Stimulated activated CD4-positive, alpha-beta T cell treated with anti-CD3 and anti-CD28 coated beads, Interleukin-15, amount 100 ng/mL, for 1 hour (primary cell): ENCODE measurements around the gene DRGX.

Experiments used
- DNase-seq, 2 donors: peaks; one replicate each; pipeline ENCODE4 v3.0.0-alpha.2; 2020; ENCODE audit warnings: low read depth in 1 of 2, low spot score in 1 of 2

DRGX gene

GRCh38 chr10:49348593-49348992, 47.3 kb downstream of the DRGX start:
- no peak for DNase-seq

DNA sequence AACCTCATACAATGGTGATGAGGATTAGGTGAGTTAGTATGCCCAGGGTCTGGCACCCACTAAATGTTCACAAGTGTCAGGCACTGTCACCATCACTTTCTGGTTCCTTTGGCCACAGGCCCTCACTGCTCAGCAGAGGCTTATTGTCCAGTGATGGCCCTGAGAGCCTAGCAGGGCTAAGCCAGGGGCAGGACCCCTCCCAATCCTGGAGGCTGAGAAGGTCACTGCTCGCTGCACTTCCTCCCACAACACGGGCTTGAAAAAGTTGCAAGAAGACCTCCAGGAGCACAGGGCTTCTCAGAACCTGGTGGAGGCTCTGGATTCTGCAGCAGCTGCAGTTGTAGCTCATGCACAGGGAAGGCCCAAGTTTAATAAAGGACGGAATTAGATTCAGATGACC, 48.1 kb downstream of the DRGX start:
- DNase-seq, result no peak

- no peak for DNase-seq
Observed at GRCh38 chr10:49347342-49347741, 48.5 kb downstream of the DRGX start.

GRCh38 chr10:49344840-49345239, 51.0 kb downstream of the DRGX start:
- no peak for DNase-seq

DNA sequence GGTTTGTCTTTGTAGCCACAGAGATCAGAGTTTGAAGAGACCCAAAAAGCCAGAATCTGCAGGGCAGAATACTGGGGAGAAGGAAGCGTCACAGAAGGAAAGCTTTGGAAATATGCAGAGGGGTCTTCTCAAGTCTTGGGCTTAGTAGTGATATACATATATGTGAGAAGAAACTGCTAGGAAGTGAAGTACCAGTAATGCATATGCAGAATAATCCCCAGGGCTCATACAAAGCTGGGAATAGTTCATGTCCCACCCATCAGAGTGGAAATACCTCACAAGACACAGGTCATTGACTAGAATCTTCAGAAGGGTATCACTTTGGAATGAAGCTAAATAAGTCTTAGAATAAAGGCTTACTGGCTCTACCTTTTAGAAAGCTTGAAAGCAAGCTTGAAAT, 57.3 kb downstream of the DRGX start:
- no peak for DNase-seq

- no peak for DNase-seq
Observed at GRCh38 chr10:49335364-49335972, 60.4 kb downstream of the DRGX start.

GRCh38 chr10:49334964-49335363, 60.9 kb downstream of the DRGX start:
- no peak for DNase-seq

DNA sequence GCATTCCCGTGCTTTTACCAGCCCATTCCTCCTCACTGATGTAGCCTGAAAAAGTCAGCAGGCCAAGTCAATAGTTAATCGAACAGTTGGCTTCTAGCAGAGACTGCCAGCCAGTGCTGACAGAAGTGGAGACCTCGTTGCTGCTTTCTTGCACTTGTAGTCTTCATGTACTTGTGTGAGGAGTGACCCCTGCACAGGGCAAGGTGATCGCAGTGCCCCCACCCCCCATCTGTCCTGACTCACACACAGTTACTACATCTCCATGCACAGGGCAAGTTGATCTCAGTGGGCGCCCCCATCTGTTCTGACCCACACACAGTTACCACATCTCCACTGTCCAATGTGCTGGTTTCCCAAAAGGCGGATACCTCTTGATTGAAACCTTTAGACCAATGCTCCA, 62.7 kb downstream of the DRGX start:
- DNase-seq, result no peak

DNA sequence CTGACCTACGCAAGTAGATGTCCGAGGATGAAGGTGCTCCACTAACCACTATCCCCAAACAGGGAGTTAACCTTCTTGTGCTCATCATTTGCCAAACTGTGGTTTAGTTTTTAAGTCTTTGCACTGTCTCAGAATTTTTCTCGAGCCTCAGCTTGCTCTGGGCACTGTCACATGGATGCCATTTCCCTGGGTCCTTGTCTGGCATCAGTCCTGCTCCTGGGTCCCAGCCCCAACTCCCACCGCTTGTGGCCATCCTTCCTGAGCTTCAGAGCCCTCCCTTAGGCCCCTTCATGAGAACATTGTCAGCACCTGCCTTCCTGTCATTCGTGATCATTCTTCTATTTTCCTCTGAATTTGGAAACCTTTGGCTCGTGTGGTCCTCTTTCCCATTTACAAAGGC, 63.1 kb downstream of the DRGX start:
- DNase-seq, result no peak

DNA sequence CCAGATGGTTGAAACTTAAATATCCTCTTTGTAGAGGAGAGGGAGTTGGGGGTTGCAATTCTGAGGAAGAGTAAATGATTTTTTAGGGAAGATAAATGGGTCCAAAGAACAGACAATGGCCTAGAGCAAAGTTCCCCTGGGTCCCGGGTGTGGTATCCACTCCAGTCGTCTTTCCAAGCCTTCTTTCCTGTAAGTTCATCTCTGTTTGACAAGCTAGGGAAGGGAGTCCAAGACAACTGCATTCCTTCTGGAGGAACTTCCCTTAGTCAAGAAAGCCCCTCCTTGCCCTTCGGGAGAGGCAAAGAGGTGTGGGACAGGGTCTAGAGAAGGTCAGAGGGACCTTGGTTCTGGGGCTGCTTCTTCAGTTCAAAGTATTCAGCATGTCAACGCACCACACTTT, 63.6 kb downstream of the DRGX start:
- DNase-seq, result no peak

GRCh38 chr10:49331431-49331830, 64.5 kb downstream of the DRGX start:
- no peak for DNase-seq

GRCh38 chr10:49330127-49330665, 65.7 kb downstream of the DRGX start:
- DNase-seq, result no peak

DNA sequence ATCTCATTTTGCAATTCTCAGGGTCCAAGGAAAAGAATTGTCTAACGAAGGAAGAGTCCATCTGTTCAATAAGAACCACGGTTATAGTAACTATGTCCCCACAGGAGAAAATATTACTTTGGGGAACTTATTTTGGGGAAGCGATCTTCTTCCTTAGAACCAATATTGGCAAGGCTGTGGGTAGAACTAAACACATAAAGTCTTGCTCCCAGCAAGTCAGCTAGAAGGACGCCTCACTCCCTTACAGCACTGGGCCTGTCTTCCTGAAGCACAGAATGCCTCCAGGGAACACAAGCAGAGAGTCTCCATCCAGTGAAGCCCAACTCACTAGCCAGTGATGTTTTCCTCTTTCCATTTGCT, 66.8 kb downstream of the DRGX start:
- no peak for DNase-seq

GRCh38 chr10:49328401-49329145, 67.3 kb downstream of the DRGX start:
- DNase-seq, result no peak

- no peak for DNase-seq
Observed at GRCh38 chr10:49327036-49327813, 68.7 kb downstream of the DRGX start.

DNA sequence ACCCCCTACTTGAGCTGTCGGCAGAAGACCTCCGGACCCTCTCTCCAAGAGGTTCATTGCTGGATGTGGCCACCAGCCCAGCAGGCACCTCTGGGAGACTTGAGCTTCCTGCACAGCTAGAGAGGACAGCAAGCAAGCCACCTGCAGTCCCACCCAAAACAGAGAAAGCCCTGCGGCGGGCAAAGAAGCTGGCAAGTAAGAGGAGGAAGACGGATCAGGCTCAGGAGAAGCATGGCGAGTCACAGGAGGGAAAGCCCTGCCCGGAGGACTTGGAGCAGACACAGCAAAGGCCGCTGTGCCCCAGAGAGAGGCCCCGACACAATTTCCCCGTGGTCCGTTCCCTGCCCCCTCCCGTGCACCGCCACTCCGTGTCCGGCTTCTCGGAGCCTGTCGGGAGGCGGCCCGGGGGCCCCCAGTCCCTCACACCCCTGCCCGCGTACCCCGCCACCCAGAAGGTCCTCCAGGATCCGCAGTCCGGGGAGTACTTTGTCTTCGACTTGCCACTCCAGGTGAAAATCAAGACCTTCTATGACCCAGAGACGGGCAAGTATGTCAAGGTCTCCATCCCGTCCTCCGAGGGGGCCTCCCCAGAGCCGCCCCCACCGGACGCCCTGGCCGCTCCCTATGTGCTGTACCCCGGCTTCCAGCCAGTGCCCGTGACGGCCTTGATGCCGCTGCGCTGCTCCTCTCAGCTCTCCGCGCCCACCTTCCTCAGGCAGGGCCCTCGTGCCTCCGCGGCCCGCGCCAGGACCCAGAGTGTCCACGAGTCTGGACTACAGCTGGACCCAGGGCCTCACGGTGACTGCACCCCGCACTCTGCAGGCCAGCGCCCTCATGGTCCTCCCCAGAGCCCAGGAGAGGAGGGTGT, 69.7 kb downstream of the DRGX start:
- no peak for DNase-seq

- DNase-seq, result no peak
Observed at GRCh38 chr10:49325131-49325915, 70.6 kb downstream of the DRGX start.

- no peak for DNase-seq
Observed at GRCh38 chr10:49324711-49325110, 71.2 kb downstream of the DRGX start.

DNA sequence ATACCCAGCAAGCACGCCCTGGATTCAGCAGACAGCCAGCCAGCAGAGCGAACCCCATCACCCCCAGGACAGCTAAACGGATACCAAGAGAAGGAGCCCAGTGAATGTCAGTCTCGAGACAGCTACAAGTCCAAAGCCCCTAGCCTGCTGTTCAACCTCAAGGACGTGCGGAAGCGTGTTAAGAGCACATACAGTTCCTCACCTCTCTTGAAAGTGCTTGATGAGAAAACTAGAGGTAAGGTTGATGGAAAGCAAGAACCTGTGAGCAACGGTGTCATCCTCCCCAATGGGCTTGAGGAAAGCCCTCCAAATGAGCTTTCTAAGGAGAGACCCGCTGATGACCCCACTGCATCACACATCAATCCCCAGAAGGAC, 72.0 kb downstream of the DRGX start:
- no peak for DNase-seq

DNA sequence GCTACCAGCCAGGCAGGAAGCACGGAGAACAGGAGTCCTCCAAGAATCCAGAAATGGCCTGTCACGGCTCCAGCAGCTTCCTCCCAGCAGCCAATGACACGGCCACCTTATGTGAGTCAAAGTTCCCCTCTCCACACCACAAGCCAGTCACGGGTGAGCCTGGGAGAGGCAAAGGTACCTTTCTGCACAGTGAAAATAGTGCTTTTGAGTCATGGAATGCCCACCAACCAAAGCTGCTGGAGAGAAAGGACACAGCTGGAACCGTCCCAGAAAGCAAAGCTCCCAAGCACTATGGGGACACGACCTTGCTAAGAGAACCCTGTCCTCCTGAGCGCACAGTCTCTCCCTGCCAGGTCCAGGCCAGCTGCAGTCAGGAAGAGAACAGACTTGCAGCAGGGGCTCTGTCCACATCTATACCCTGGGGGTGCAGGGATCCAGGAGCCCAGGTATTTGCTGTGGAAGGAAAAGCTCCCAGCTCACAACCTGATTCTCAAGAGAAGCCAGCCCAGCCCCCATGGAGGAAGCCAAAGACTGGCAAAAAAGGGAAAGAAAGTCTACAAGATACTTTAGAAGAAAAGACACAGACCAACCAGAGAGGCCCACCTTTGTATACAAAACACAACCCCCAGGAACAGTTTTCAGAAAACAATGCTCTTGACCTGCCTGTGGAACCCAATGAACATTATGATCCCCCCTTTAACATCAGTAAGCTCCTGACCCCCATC, 72.6 kb downstream of the DRGX start:
- DNase-seq, result no peak
